ENCODE measurements around the gene TRIM37.

Gene TRIM37

DNA sequence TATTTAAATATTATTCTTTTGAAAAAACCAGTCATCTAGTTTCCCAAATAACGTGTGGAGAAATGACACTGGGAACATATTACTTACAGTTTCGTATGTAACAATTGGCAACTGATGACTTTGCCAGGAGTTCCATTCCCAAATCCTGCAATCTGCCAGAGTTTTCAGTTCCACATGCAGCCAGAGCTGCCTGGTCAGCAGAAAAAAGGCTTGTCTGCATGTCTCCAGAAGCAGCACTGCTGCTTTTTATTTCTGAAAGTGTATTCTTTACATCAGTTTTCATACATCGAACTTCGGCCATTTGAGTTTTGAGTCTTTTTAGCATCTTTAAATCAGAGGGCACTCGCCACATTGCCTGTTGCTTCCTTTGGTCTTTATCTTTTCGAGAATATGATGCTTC lies 78.4 kb downstream of the TRIM37 start:
- no peak for DNase-seq

DNA sequence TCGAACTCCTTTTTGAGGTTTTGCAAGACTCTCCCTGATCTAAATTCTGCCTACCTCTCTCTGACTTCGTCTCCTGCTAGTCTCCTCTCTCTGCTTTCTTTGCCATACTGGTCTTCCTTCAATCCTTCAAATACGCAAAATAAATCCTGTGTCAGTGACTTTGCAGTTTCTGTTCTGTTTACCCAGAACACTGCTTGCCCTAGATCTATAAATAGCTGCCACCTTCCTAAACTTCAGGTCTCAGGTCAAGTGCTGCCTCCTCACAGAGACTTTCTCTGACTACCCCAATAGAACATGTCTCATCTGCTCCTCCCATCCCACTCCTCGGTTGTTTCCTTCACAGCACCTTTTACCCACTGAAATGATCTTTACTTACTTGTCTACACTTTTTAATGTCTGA lies 78.9 kb downstream of the TRIM37 start:
- DNase-seq = no peak

DNA sequence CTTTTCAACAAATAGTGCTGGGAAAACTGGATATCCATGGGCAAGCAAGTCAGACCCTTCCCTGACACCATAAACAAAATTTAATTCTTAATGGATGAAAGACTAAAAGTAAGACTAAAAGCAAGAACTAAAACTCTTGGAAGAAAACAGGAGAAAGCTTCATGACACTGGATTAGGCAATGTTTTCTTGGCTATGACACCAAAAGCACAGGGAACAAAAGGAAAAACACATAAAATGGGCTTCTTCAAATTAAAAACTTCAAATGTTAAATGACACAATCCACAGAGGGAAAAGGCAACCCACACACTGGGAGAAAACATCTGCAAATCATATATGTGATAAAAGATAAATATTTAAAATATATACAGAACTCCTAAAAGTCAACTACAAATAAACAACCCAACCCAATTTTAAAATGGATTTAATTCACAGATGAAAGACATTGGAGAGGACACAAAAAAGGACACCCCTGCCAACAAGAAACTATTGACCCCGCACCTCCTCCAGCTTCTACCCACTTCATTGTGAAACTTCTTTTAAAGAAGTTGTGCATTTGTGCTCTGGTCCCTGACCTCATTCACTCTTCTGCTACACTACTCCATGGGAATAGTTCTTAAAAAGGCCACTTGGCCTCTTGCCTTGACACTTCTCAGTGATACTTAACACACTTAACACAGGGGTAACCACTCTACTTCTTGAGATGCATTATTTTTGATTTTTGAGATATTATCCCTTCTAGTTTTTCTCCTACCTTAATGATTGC lies 80.3 kb downstream of the TRIM37 start:
- DNase-seq = no peak

DNA sequence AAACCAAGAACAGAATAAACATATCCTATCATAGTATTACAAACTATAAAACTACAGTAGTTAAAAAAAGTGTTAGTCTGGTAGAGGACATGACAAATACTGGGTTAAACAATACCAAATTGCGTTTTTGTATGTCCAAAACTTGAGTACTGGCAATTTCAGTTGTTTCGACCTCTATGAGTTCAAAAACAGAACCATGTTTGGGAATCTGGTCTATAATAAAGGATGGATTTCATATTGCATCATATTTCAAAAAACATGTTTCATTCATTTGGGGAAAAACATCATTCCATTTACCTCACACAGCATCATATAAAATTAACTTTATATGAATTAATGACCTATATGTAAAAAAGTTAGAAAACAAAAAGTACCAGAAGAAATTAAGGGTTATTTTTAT lies 81.8 kb downstream of the TRIM37 start:
- DNase-seq = no peak

DNA sequence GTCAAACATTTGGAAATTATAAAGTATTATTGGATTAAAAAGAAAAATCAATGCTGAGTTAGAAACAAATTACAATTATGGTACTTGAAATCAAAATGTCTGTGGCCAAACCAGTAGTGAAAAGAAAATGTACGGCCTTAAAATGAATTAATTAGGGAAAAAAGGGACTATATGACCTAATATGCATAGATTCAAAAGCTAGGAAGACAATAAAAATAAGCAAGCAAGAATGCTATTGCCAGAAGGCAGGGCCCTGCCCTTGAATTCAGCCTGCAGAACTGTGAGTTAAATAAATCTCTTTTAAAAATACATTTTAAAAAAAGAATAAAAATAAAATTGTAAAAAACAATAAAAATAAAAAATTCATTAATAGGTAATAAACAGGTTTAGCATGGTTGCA lies 88.7 kb downstream of the TRIM37 start:
- DNase-seq = no peak

DNA sequence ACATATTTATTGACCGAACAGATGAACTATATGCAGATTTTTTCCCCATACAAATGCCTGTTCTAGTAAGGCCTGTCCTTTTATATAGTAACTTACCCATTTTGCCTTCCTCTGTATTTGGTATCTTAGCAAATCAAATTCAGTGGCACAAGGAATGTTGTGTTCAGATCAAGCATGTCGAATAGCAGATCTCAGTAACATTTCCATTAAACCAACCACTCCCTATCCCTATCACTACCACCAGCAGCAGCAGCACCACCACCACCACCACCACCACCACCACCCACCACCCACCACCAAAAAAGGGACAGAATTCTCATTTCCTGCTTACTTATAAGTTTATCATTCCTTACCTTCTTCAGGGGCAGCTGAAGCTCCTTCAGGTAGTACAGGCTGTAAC lies 94.7 kb downstream of the TRIM37 start:
- no peak for DNase-seq

DNA sequence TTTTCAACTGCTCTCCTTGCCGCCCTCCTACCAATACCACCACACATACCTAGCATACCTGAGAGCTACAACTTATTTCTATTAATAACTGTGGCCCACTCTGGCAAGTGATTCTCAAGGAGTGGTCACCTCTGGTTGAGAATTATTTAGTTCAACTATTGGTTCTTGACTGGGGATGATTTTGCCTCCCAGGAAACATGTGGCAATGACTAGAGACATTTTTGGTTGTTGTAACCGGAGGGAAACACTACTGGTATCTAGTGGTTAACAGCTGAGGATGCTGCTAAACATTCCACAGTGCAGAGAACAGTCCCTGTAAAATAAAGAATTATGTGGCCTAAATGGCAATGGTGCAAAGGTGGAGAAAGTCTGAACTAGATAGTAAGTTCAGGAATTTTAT lies 96.7 kb downstream of the TRIM37 start:
- DNase-seq = peak; percentile 4

DNA sequence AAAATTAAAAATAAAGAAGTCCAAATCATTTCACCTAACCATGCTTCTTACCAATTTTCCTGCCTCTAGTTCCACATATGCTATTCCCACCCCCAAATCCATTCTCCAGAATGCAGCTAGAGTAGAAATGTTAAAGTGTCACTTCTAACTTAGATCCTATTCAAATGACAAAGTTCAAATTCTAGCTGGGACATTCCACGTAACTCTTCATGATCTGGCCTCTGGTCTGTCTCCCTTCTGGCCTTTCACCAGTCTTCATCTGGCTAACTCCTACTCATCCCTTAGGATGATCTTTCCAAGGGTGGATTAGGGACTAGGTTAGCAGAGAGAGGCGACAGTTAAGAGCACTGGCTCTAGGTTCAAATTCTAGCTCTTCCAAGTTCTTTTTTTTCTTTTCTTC lies 97.9 kb downstream of the TRIM37 start:
- DNase-seq = no peak

DNA sequence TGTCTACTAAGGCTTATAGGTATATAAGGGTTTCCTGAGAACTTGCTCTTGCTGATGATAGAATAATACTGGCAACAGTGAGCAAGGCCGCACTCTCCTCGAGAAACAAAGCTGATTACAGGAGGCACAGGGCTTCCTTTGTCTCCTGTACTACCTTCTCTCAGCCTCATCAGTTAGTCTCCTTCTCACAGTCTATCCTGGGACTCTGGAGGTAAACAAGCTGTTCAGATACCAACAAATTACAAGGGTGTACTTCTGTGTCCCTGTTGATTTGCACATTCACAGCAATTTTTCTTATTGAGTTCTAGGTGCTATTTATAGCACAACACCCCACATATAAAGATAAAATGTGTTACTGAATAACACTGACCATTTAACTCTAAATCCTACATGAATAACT lies 98.7 kb downstream of the TRIM37 start:
- no peak for DNase-seq

DNA sequence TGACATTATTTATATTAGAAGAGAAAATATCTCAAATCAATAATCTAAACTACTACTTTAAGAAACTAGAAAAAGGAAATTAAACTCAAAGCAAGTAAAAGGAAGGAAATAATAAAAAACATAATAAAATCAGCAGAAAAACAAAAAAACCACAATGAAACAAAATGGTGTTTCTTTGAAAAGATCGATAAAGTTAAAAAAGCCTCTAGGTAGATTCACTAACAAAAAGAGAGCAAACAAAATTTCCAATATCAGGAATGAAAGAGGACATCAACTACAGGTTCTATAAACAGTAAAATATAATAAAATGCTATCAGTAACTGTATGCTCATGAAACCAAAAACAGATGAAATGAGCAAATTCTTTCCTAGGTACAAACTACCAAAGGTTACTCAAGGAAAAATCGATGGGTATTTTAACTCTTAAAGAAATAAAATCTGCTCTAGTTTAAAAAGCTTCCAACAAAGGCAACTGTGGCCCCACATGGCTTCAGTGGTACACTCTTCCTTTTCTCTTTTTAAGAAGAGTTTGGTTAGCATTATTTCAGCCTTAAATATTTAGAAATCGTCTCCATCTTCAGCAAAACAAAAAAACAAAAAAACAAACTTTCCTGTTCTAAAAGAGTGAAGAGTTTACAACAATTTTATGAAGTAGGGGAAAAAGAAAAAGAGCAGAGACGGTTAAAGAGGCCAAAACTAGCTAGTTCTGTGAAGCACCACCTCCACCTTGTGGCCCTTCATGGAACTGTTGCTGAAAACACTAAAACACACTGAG lies 102.2 kb downstream of the TRIM37 start:
- peak; percentile 53 for DNase-seq

DNA sequence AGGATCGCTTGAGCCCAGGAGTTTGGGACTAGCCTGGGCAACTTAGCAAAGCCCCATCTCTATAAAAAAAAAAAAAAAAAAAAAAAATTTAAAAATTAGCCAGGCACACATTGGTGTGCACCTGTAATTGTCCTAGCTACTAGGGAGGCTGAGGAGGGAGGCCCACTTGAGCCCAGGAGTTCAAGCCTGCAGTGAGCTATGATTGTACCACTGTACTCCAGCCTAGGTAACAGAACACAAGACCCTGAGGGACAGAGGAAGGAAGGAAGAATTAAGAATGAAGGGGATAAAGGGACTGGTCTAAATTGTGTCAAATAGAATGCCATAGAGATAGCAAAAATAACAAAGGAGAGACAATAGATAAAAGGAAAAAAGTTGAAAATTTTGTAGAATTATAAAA lies 102.8 kb downstream of the TRIM37 start:
- DNase-seq = no peak

DNA sequence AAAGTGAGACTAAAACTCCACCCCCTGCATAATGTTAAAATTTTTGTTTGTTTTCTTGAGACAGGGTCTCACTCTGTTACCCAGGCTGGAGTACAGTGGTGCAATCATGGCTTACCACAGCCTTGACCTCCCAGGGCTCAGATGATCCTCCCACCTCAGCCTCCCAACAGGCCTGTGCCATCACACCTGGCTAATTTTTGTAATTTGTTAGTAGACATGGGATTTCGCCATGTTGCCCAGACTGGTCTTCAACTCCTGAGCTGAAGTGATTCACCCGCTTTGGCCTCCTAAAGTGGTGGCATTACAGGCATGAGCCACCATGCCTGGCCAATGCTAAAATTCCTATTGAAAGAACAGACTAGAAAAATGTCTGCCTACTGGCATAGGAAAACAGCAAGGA lies 103.8 kb downstream of the TRIM37 start:
- DNase-seq = peak; percentile 8

DNA sequence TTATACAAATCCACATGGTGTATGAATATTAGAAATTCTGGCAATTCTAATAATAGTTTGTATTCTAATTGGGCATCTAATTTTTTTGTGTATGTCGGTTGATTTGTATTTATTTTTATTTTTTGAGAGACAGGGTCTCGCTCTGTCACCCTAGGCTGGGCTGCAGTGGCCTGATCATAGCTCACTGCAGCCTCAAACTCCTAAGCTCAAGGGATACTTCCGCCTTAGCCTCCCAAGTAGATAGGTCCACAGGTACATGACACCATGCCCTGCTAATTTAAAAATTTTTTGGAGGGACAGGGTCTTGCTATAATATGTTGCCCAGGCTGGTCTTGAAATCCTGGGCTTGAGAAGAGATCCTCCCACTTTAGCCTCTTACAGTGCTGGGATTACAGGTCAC lies 104.6 kb downstream of the TRIM37 start:
- DNase-seq = no peak

DNA sequence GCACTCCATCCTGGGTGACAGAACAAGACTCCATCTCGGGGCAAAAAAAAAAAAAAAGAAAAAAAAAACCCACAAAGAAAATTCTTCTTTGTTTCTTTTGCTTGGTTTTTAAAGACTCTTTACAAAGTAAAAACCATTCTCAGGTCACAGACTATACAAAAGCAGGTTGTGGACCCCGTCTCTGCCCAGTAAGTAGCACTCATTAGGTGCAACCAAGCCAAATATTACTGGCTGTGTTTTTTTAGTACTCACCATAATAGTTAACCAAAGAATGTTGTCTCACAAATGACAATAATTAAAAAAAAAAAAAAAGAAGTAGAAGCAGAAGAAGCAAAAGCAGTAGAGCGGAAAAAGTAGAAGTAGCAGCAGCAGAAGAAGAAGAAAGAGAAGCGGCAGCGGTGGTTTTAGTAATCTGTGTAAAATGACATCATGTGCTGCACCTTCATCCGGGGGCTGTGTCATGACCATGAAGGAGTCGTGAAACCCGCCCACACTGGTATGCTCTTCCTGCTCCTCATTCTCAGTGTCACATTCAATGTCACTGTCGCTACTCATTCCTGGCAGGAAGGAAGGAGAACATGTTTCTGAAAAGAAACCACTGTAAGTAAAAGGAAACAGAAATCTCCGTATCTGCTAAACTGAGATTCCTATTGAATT lies 105.4 kb downstream of the TRIM37 start:
- DNase-seq = peak; percentile 28

DNA sequence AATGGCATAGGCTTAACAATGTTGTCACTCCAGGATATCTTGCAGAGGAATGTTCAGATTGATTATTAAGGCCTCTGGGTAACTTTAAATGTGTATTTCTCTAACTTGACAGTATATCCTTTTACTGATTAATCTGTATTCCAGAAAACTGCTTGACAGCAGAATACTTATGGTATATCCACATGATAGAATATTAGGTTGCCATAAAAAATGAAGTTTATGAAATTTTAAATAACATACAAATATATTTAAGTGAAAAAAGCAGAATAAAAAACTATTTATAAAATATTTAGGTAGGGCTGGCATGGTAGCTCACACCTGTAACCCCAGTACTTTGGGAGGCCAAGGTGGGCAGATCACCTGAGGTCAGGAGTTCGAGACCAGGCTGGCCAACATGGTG lies 106.7 kb downstream of the TRIM37 start:
- DNase-seq = no peak

DNA sequence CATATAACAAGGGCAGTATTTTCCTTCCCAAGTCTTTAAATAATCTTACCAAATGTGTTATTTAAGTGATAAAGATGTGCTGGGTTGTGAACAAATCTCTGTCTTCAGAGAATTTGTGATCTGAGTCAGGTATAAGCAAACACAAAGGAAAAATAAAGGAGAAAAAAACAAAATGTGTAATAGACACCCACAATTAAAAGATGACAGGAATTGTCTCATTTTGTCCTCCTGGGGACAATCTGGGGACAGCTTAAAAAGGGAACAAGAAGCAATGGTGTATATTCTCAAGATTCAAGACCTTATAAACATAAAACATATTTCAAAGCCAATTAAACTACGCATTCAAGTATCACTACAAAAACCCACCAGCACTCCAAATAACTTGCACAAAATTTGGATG lies 107.2 kb downstream of the TRIM37 start:
- no peak for DNase-seq

DNA sequence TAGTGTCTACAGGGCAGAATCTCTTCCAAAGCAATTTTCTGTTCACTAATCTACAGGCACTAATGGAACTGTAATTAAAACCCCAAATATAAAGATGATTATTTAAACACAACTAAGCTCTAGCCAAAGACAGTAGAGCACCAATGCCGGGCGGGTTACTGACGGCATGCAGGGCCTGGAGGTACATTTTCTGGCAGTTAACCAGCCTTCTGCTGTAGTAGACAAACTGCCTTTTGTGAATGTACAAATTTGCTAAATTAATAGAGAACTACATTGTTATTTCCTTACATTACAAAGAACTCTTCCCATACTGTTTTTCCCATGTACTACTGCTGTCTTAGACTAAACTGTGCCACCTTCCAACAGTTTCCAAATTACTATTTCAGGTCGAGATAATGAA lies 107.8 kb downstream of the TRIM37 start:
- DNase-seq = no peak

DNA sequence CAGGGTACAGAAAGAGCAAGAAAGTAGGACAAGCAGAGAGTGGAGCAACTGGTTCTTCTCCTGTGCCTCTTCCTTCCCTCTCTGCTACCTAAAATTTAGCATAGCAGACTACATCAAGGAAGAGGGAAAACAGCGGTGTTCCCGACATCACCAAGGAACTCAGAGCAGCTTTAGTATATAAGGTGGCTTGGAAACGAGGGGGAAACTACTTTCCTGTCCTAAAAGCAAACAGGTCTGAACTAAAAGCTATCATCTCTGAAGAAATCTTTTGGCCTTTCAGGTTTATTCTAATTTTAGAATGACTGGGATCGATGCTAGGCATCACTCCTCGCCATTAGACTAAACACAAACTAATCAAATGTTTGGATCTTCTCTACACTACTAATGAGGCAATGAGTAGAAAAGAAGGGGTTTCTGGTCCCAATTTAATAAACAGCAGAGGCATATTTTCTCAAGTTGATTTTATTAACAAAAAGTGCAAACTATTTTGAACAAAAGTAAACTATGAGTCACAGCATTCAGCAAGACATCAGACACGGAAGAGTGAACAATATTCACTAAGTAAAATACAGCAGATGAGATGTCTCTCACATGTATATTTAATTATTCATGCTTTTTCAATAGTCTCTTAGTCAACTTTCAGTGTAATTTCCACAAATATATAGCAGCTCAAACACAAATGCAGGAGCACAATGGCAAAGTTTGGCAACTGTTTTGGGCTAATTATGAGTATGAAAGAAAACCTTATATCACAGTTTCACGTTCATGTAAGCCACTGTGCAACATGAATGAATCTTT lies 108.7 kb downstream of the TRIM37 start:
- DNase-seq = no peak

DNA sequence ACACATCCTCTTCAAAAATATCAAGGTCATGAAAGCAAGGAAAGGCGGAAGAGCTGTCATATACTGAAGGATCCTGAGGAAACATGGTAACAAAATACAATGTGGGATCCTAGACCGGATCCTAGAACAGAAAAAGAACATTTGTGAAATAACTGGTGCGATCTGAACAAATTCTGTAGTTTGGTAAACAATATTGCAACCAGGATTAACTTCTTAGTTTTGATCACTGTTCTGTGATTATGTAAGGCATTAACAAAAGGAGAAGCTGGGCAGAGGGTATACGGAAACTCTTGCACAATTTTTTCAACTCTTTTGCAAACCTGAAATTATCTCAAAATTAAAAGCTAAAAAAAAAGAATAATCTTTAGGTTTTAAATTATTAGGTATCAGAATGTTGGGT lies 109.7 kb downstream of the TRIM37 start:
- no peak for DNase-seq

DNA sequence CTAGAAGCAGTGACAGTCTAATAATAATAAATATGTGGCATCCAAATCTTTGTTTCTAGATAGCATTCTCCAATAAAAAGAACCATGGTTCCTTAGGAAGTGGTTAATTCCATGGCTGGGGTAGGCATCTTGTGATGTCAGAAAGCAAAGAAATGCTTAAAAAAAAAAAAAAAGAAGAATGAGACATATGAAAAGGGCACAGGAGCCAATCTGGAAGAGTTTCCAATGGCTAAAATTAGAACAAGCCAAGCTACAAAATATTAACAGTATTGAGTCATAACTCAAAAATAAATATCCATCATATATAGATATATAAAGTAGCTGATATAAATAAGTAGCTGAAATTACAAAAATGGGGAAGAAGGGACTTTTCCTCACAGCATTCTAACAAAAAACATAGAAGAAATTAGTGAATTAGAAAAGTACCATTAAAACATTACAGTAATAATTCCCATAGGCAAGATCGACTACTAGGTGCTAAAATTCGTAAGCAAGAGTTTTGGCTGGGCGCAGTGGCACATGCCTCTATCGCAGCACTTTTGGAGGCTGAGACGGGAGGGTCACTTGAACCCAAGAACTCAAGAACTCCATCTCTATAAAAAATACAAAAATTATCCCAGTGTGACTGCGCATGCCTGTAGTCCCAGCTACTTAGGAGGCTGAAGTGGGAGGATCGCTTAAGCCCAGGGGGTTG lies 111.3 kb downstream of the TRIM37 start:
- DNase-seq = peak; percentile 21

DNA sequence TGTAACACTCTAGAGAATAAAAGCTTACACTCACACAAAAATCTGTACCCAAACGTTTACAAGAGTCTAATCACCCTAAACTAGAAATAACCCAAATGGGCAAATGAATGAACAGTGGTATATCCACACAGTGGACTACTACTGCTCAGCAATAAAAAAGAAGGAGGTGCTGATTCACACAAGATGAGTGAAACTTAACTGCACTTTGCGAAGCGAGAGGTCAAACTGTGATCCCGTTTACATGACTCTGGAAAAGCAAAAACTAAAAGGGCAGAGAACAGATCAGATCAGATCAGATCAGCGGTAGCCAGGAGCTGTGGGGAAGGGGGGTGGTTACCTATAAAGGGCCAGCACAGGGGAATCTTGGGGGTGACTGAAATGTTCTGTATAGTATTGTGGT lies 113.4 kb downstream of the TRIM37 start:
- no peak for DNase-seq

DNA sequence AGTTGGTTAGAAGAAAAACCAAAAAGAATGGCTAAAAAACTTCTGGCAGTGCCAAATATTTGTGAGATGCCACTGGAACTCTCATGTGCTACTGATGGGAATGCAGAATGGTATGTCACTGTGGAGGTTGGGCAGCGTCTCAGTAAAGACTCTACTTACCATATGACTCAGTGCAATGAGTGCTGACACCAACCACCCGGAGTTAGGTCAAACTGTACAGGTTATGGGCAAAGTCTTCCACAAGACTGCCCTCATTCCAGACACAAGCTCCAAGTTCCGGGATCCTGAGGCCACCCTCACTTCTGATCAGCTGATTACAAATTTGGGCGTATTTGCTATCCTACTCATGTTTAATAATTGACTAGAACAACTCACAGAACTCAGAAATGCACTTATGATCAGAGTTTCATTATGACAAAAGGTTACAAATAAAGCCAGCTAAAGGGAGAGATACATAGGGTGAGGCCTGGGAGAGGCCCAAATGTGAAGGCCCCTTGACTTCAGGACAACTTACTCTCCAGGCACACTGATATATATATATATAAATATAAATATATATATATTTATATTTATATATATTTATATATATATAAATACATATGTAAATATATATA lies 114.9 kb downstream of the TRIM37 start:
- peak; percentile 63 for DNase-seq

Data from fibroblast of skin of abdomen (primary cell).